GM18867 (cell line): Measurements from ENCODE around the gene SVIL.
"Not testable (repeated sequence)": the region's sequence is repeated elsewhere in the genome, so short reads cannot be mapped to it uniquely, and the experiment has no call there.

Source experiments
- ATAC-seq: cut with Tn5 transposase; IDR thresholded peaks from one replicate; pipeline ENCODE4 v1.9.1; 2021; ENCODE audit warnings: mild to moderate bottlenecking, moderate library complexity; ENCODE audit not compliant: unreplicated experiment

The SVIL gene

GRCh38 chr10:29470355-29470705 is 164.4 kb downstream of the SVIL start:
- ATAC-seq: peak; percentile 65

- ATAC-seq: no peak
Observed at GRCh38 chr10:29469481-29470354, 165.1 kb downstream of the SVIL start.

GRCh38 chr10:29465384-29465783 is 169.4 kb downstream of the SVIL start:
- ATAC-seq: no peak

- ATAC-seq: not testable (repeated sequence)
Observed at GRCh38 chr10:29464671-29465171, 170.1 kb downstream of the SVIL start.

GRCh38 chr10:29461042-29461441 is 173.7 kb downstream of the SVIL start:
- no peak for ATAC-seq

- ATAC-seq: not testable (repeated sequence)
Observed at GRCh38 chr10:29458190-29458589, 176.6 kb downstream of the SVIL start.

GRCh38 chr10:29455095-29455494 is 179.7 kb downstream of the SVIL start:
- ATAC-seq: no peak

- ATAC-seq: no peak
Observed at GRCh38 chr10:29454250-29454649, 180.5 kb downstream of the SVIL start.

- ATAC-seq: no peak
Observed at GRCh38 chr10:29452546-29452945, 182.2 kb downstream of the SVIL start.

- no peak for ATAC-seq
Observed at GRCh38 chr10:29451946-29452345, 182.8 kb downstream of the SVIL start.

- no peak for ATAC-seq
Observed at GRCh38 chr10:29450405-29450804, 184.4 kb downstream of the SVIL start.

GRCh38 chr10:29448756-29449592 is 185.8 kb downstream of the SVIL start:
- peak; percentile 90 for ATAC-seq

- ATAC-seq: no peak
Observed at GRCh38 chr10:29448125-29448524, 186.6 kb downstream of the SVIL start.

- ATAC-seq: no peak
Observed at GRCh38 chr10:29446327-29446726, 188.4 kb downstream of the SVIL start.

GRCh38 chr10:29443745-29444523 is 190.8 kb downstream of the SVIL start:
- no peak for ATAC-seq

- ATAC-seq: peak; percentile 61
Observed at GRCh38 chr10:29440981-29441380, 193.8 kb downstream of the SVIL start.

- ATAC-seq: not testable (repeated sequence)
Observed at GRCh38 chr10:29439005-29439404, 195.8 kb downstream of the SVIL start.

GRCh38 chr10:29438271-29438670 is 196.5 kb downstream of the SVIL start:
- no peak for ATAC-seq

- no peak for ATAC-seq
Observed at GRCh38 chr10:29437871-29438270, 196.9 kb downstream of the SVIL start.

- no peak for ATAC-seq
Observed at GRCh38 chr10:29435809-29436501, 198.8 kb downstream of the SVIL start.
